Jurkat, Clone E6-1 (cell line): Measurements from ENCODE around the gene ELF4.
A peak's percentile ranks its signal among the peaks of the same experiment; 100 is the strongest.

Source experiments
- DNase-seq: peaks from one replicate; pipeline ENCODE4 v3.0.0-alpha.2; 2011; ENCODE audit warnings: low read depth, low spot score
- H3K4me3 ChIP-seq: 2 replicates; pipeline ENCODE4 v1.5.1; 2011; ENCODE audit warnings: mild to moderate bottlenecking, low read length, control low read depth, moderate library complexity

ELF4 gene

DNA sequence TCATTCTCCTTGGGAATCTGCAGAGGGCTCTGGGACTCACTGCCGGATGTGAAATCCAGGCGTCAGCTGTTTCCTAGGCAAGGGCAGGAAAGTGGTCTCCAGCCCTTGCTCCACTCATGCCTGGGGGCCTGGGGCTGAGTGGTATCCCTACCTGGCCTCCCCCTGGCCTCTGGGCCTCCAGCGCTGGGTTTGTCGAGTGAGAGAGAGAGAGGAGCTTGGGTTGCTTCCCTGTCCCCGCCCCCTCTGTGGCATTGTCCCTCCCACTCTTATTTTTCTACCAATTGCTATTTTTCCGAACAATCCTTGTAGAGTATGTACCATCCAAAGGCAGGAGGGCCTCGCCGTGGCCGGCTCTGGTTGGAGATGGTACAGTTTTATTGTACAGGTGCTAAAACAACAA lies 53.1 kb downstream of the ELF4 start:
- H3K4me3 ChIP-seq, result no peak overlapping the region
- no peak for DNase-seq

DNA sequence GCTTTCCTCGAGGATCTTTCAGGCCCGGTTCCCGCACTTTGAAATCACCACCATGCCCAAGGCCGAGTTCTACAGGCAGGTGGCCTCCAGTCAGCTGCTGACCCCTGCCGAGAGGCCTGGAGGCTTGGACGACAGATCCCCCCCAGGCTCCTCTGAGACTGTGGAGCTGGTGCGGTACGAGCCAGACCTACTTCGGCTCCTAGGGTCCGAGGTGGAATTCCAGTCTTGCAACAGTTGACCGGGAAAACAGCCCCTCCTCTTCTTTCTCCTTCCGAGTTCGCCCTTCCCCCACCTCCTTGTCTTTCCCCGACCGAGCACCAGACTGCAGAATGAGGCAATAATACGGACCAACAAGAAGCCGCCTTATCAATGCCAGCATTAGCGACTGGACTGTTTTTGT lies 54.4 kb downstream of the ELF4 start:
- no peak for DNase-seq
- H3K4me3 ChIP-seq, result no peak overlapping the region

DNA sequence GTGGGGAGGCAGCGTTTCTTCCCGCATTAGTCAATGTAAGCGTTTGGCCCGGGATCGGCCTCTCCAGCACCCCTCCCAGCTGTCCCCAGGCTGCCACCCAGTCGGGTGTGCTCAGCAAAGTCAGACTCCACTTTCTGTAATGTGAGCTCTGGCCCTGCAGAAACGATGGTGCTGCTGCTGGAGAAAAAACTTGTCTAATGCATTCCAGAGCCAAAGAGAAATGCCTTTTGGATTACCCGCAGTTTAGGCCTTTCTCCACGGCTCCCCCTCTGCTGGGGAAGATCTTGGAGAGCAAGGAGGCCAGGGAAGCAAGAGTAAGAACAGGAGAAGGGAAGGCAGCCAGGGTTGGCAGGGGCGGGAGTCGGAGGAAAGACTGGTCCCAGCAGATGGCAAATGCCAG lies 55.2 kb downstream of the ELF4 start:
- DNase-seq, result no peak

DNA sequence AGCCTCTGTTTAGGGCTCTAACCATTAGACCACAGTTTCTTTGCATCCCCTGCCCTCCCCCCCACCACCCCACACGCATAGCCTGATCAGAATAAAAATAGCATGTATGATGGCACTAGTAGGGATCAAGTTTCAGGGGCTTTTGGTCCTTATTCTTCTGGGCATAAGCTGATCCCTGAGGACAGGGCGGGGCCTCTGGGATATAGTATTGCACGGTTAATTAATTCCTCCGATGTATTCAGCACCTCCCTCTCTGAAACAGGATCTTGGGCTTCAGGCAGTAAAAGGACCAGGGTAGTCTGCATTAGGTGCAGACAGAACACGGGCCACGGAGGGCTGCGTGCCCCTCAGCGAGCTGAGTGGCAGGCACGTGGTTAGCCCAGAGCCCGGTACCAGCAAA lies 57.1 kb downstream of the ELF4 start:
- no peak for DNase-seq
- H3K4me3 ChIP-seq, result no peak overlapping the region

More for the DNA sequence above, 55.2 kb downstream of the ELF4 start:
- H3K4me3 ChIP-seq, result no peak overlapping the region

DNA sequence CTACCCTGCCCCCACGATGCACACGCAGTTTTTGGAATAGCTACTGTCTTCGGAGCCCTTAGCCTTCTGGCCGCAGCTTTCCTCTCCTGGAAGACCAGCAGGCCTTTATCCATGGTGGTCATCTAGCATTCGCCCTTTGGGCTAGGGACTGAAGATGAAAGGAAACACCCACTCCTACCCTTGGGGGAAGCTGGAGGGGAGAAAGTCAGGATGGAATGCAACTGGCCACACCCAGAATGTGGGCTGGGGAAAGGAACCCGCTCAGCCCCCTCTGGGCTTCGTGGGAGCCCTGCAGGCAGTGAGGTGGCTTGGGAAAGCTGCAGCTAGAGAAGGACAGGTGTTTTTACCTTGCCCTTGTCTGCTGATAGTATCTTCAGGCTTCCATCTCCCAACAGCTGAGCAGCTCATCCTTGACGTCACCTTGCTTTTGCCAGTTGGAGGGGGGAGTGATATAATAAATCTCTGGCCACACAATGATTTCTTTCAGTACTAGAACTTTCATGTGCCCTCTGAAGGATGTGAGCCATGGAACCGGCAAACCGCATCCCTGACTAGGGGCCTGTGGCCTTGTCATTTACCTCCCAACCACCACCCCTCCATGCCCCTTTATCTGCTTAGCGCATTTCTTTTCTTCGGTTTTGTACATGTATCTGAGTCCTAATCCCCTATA lies 59.0 kb downstream of the ELF4 start:
- no peak for DNase-seq
- H3K4me3 ChIP-seq, result no peak overlapping the region

DNA sequence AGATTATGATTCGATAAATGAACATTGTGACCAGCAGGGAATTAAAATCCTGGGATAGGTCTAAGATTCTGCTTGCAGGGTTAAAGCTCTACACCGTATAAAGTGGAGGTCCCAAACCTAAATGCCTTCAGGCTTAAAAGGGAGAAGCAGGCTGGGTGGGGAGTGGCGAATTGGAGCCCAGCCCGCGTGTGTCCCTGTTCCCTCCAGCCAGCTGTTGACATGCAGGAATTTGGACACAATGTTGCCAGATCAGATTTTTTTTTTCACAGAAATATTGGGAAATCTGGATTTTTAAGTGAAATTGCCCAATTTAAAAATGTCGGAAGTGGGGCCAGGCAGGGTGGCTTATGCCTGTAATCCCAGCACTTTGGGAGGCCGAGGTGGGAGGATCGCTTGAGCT lies 60.5 kb downstream of the ELF4 start:
- no peak for DNase-seq
- no peak overlapping the region for H3K4me3 ChIP-seq

DNA sequence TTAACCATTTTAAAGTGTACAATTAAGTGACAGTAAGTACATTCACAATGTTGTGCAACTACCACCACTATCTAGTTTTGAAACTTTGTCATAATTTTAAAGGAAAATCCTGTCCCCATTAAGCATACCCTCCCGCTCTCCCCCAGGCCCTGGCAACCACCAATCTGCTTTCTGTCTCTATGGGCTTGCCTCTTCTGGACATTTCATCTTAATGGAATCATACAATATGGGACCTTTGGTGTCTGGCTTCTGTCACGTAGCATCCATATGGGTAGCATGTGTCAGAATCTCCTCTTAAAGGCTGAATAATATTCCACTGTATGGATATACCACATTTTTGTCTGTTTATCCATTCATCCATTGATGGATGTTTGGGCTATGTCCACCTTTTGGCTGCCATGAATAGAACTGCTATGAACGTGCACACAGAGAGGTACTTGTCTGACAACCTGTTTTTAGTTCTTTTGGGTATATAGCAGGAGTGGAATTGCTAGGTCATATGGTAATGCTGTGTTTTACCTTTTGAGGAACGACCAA lies 61.5 kb downstream of the ELF4 start:
- no peak overlapping the region for H3K4me3 ChIP-seq
- no peak for DNase-seq

DNA sequence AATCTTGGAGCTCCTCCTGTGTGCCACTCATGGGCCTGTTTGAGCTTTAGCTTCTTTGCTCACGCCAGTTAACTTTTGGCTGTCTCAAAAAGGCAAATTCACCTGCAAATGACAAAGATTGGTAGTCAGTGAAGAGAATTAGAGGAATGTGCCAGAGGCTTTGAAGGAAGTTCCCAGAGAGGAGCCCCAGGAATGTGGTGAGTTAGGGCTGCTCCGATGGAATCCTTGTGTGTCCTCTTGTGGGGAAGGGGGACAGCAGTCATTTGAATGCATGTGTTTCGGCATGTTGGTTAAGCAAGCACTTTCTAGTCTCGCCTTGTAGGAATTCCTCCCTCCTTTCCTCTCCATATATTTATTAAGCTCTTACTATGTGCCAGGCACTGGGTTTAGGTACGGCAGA lies 62.9 kb downstream of the ELF4 start:
- no peak overlapping the region for H3K4me3 ChIP-seq
- no peak for DNase-seq

DNA sequence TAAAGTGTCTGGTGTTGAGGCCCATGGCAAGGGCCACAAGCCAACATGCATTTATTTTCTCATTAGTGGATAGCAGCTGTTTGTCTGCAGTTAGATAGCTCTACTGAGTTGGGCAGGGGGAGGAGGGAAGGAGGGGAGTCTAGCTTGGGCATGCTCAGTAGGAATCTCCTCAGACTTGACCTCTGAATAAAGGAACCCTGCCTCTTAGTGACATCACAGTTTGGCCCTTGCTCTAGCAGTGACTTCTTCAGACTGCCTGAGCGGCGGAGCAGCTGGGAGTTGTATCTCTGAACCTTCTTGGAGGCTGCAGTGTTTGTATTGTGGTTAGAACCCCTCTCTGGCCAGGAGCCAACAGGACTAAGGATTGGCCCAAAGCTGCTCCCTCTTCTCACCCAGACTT lies 70.5 kb downstream of the ELF4 start:
- H3K4me3 ChIP-seq, result no peak overlapping the region
- DNase-seq, result no peak

DNA sequence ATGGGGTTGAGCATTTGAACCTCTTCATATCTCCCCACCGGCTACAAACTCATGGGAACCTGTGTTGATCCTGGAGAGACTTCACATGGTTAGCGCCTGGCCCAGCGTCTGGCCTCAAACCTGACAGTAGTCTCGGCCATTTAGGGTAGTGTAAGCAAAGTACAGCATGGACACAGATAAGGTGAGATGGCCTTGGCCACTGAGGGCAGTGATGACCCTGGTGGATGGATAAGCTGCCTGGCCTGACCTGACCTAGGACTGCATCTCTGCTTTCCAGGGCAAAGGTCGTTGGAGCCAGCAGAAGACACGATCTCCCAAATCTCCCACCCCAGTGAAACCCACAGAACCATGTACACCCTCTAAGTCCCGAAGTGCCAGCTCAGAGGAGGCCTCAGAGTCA lies 76.1 kb downstream of the ELF4 start:
- H3K4me3 ChIP-seq, result no peak overlapping the region
- no peak for DNase-seq

DNA sequence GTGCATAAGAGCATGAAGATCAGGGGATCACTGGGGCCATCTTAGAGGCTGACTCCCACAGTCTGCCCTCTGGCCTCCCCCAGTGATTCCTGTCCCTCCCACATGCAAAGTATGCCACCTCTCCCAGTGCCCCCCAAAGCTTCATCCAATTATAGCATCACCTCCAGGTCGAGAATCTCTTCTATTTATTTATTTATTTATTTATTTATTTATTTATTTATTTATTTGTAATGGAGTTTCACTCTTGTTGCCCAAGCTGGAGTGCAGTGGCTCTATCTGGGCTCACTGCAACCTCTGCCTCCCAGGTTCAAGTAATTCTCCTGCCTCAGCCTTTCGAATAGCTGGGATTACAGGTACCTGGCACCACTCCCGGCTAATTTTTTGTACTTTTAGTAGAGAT lies 77.7 kb downstream of the ELF4 start:
- no peak for DNase-seq
- H3K4me3 ChIP-seq, result no peak overlapping the region

DNA sequence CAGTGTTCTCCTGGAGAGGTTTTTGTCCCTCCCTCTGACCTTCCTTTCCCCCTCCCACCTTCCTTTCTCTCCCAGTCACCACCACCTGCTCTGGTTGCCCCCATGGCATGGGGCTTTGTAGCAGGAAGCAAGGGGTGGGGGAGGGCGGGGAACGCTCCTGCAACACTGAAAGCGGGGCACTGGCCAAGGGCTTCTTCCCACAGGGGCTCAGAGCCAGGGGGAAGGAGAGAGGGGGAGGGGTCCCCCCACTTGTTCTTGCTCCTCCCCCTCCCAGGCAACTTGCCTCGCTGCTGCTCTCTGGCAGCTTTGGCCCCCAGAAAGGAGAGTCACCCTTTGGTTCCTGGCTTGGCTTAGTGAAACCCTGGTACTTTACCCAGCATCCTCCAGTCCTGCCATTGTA lies 79.5 kb downstream of the ELF4 start:
- no peak overlapping the region for H3K4me3 ChIP-seq
- no peak for DNase-seq

DNA sequence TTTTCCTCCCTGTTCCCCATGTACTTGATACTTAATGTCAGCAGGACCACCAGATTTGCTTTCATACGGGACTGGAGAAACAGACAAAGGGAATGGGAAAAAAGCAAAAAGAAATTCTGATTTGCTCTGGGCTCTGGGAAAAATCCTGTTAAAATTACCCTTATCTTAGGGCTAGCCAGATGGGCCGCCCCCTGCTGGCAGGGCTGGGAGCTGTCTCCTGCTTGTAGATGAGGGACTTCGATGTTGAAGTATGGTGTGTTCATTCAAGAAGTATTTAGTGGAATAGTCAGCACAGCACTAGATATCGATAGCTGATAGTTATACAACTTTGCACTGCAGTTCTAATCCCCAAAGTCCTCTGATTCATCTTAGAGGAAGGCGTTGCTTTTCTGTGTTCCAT lies 82.1 kb downstream of the ELF4 start:
- peak; percentile 10 for DNase-seq
- H3K4me3 ChIP-seq, result no peak overlapping the region

DNA sequence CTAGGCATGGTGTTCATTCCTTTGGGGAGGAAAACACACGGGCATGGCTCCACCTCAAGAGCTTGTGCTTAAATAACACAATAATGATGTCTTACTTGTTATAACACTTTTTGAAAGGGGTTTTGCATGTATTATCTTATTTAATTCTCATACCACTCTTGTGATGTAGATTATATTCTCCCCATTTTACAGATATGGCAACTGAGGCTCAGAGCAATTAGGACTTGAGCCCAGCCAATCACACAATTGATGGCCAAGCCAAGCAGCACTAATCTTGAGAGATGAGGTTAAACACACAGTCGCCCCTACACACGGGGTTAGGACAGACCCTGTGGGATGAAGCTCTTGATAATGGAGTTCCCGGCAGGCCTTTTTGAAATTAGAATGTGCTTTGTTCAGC lies 82.7 kb downstream of the ELF4 start:
- H3K4me3 ChIP-seq, result no peak overlapping the region
- DNase-seq, result no peak

DNA sequence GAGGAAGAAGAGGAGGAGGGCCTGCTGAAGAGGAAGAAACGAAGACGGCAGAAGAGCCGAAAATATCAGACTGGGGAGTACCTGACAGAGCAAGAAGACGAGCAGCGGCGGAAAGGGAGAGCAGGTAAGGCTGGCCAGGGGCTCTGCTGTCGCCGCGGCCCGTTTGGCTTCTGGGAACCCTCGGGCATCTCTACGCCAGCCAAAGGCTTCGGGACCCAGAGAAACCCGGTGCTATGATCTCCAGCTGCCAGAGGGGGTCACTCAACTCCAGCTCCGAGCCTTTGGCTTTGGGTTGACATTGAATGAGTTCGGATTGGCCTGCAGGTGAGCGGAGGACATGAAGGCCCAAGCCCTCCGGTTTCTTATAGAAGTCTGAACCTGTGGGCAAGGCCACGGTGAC lies 85.0 kb downstream of the ELF4 start:
- DNase-seq, result no peak
- no peak overlapping the region for H3K4me3 ChIP-seq

DNA sequence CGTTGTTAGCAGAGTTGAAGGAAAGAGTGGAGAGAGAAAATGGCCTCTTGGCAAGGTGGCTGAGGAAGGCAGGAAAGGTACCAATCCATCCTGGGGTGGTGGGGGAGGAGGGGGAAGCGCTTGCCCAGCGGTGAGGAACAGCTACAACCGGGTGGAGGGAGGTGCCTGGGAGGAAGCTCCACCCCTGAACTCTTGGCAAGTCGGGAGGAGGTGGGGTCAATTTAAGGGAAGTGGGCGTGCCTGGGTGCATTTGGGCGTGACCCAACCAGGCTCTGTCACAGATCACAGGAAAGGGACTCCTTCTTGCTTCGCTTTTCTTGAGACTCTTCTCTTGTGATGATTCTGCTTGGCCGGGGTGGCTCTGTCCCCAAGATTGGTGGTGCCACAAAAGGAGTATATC lies 86.2 kb downstream of the ELF4 start:
- no peak overlapping the region for H3K4me3 ChIP-seq

DNA sequence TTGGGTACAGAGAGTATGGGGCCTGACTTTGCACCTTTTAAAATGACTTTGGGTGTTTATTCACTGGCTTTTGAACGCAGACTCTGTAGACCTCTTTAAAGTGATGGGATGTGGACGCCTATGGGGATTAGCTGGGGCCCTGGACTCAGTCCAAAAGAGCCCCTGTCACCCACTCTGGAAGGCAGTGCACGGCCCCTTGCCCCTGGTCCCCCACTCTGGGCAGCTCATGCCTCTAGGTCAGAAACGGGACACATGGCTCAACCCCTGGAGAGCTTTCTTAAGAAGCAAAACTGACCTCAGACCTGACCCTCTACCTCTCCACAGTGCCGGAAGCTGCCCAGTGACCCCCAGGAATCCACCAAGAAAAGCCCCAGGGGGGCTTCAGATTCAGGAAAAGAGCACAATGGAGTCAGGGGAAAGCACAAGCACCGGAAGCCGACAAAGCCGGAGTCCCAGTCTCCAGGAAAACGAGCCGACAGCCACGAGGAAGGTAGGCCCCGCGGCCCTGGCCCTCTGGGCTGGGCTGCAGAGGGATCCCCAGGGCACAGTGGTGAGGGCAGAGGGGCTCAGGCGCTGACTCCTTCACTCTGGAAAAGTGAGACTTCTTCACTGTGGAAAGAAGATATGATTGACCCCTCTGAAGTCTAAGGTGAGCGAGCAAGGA lies 89.5 kb downstream of the ELF4 start:
- no peak for DNase-seq
- H3K4me3 ChIP-seq, result no peak overlapping the region

More for the DNA sequence above, 86.2 kb downstream of the ELF4 start:
- peak; percentile 84 for DNase-seq

DNA sequence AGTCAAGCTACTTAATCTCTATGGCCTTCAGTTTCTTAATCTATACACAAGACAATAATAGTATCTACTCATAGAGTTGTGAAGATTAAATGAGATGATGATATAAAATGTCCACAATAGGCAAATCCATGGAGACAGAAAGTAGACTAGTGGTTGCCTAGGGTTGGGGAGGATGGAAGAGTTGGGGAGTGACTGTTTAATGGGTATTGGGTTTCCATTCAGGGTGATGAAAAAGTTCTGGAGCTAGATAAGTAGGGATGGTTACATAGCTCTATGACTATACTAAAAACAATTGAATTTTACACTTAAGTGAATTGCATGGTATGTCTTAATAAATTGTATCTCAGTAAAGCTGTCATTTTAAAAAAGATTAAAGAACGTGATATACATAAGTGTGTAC lies 92.2 kb downstream of the ELF4 start:
- H3K4me3 ChIP-seq, result no peak overlapping the region
- no peak for DNase-seq

DNA sequence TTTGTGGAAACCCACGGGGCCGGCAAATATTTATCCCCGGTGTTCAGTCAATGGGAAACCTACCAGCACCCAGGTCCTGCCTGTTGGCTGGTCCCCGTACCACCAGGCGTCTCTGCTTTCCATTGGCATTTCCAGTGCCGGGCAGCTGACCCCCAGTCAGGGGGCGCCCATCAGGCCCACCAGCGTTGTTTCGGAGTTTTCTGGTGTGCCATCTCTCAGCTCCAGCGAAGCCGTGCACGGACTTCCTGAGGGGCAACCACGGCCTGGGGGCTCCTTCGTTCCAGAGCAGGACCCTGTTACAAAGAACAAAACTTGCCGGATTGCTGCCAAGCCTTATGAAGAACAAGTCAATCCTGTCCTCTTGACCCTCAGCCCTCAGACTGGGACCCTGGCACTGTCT lies 95.1 kb downstream of the ELF4 start:
- no peak overlapping the region for H3K4me3 ChIP-seq

More for the DNA sequence above, 95.1 kb downstream of the ELF4 start:
- DNase-seq, result no peak
